CD4-positive, alpha-beta T cell treated with Interleukin-6 for 4 hours (primary cell): ENCODE measurements around the gene TRPV4.
"Not testable (repeated sequence)": the region's sequence is repeated elsewhere in the genome, so short reads cannot be mapped to it uniquely, and the experiment has no call there.

Experiments
- DNase-seq: peaks from one replicate; pipeline ENCODE4 v3.0.0-alpha.2; 2020; ENCODE audit warnings: mixed read lengths

Gene TRPV4

GRCh38 chr12:109833307-109834189 lies at the start of gene TRPV4:
Gene TRPV4 (minus strand): TSS chr12:109833398. CDS start chr12:109814796, 18,602 bp downstream.
- DNase-seq = no peak

- DNase-seq = no peak
These were observed 48.6 kb upstream of the TRPV4 start for GRCh38 chr12:109881752-109882151.

DNA sequence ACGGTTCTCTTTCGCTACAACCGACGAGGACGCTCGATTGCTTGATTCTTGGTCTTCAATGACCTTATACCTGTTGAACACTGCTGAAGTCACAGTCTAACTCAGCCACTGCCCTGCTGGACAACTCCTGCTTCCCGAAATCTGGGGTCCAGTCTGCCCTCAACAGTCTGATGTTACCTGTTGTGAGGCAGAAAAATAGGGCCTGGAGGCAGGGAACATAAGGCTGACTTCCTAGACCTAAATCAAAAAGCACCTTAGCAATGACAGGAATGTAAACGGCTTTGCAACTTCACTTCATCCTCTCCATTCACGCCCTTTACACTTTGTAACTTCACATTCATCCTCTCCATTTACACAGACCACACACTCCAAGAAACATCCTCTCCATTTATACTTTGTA lies 47.7 kb upstream of the TRPV4 start:
- DNase-seq = no peak

- peak; percentile 93 for DNase-seq
These were observed 47.1 kb upstream of the TRPV4 start, which contains the start of gene GLTP for GRCh38 chr12:109880043-109880931. Gene GLTP (minus strand): TSS chr12:109880541. CDS start chr12:109880374, 167 bp downstream.

- DNase-seq = no peak
These were observed 46.3 kb upstream of the TRPV4 start for GRCh38 chr12:109879351-109880042.

GRCh38 chr12:109878749-109879148 lies 45.6 kb upstream of the TRPV4 start:
- no peak for DNase-seq

- DNase-seq = no peak
These were observed 45.0 kb upstream of the TRPV4 start for GRCh38 chr12:109878247-109878625.

DNA sequence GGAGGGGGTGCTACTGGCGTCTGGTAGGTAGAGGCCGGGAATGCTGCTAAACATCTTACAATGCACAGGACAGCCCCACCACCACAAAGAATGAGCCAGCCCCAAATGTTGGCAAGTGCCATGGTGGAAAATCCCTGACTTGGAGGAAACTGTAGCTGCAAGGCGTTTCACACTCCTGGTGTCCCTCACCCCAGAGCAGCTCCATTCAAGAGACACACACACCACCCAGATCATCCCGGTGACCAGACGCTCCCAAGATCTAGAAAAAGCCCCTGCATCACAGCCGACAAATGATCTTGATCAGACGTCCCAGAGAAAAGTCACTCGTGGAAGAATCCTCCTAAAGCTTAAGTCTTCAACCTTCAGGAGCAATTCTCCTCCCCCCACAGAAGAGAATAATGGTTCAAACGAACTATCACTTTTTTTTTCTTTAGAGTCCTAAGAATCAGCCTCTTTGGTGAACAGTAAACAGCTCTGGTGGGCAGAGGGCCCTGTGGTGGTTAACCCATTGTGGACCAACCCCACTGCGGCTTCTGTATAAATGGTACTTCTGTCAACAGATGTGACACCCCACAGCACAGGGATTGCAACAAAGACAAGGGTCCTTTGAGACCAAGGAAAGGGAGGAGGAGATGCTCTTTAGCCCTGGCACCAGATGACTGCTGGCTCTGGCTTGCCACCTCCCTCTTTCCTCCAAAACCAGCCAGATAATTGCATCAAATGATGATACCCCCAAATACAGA lies 44.5 kb upstream of the TRPV4 start:
- DNase-seq = no peak

DNA sequence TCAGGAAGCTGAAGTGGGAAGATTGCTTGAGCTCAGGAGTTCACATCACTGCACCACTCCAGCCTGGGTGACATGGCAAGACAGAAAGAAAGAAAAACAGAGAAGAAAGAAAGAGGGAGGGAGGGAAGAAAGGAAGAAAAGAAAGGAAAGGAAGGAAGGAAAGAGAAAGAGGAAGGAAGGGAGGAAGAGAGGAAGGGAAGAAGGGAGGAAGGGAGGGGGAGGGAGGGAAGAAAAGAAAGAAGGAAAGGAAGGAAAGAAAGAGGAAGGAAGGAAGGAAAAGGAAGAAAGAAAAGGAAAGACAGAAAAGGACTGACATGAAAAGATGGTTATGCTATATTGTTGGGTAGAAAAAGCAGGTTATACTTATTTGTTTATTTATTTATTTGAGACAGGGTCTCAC lies 43.2 kb upstream of the TRPV4 start:
- DNase-seq = no peak

- no peak for DNase-seq
These were observed 42.5 kb upstream of the TRPV4 start for GRCh38 chr12:109875572-109876131.

DNA sequence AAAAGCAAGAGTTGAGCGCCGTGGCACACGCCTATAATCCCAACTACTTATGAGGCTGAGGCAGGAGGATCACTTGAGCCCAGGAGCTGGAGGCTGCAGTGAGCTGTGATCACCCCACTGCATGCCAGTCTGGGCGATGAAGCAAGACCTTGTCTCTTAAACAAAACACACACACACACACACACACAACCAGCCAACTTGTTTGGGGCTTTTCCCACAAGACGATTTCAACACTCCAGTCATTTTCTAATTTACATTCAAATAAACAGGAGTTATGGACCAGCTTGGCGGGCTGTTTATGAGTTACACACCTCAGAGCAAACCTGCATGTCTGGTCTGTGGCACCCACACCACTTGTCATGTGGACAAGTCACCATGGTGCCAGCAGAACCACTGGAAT lies 40.5 kb upstream of the TRPV4 start:
- no peak for DNase-seq

DNA sequence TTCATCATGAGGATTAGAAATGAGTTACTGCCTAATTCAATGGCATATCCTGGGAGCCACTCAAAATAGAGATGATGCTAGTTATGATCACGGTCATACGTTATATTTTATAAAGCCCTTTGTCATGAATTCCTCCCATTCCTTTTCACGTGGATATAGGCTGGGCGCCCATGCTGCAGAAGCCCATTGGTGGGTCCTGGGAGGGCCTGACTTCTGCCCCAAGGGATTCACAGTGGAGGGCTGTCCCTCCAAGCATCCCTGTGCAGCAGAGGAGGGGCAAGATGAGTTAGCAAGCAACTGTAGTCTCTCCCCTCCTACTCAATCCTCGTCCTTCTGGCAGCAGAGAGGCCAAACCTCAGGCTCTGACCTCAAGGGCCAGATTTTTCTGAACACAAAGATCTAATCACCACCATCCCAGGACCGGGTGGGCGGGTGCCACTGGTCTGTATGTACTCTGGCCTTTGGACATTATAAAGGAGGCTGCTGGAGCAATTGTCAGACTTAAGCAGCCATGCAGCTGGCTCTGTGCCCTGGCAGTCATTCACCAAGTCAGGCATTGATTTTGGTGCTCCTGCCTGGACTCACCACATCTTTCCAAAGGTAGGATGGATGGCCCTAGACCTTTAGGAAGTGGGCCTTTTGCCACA lies 38.6 kb upstream of the TRPV4 start:
- DNase-seq = no peak

- no peak for DNase-seq
These were observed 37.5 kb upstream of the TRPV4 start for GRCh38 chr12:109870648-109871047.

DNA sequence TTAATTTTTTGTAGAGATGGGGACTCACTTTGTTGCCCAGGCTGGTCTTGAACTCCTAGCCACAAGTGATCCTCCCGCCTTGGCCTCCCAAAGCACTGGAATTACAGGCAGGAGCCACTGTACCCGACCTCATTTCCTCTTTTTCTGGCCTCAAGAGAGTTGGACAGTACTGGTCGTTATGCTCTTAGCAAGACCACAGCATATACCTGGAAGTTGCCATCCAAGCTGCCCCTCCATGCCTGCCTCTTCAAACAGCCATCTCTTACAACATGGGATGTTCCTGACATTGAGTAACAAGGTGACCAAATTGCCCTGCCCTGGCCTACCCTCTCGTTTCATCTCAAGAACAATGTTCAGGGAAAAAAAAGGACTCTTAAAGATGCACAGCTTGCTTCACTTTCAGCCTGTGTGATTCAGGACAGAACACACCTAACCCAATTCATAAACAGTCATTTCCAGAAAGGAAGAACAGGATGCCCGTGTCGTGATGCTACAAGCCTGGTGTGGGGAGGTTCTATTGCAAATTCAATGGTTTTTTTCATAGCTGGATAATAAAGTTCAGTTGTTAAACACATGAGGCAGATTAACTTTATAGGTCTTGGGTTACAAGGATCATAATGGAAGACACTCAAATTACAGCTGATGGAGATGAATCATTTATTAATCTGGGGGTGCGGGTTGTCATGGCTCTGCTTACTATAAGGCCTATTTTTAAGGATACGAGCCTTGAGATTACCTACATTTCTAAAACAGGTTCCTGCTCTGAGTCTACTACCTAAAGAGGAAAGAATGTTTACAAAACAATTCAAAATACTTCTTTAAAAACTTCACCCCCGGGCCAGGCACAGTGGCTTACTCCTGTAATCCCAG lies 35.2 kb upstream of the TRPV4 start:
- no peak for DNase-seq

GRCh38 chr12:109864916-109865315 lies 31.7 kb upstream of the TRPV4 start:
- DNase-seq = no peak

DNA sequence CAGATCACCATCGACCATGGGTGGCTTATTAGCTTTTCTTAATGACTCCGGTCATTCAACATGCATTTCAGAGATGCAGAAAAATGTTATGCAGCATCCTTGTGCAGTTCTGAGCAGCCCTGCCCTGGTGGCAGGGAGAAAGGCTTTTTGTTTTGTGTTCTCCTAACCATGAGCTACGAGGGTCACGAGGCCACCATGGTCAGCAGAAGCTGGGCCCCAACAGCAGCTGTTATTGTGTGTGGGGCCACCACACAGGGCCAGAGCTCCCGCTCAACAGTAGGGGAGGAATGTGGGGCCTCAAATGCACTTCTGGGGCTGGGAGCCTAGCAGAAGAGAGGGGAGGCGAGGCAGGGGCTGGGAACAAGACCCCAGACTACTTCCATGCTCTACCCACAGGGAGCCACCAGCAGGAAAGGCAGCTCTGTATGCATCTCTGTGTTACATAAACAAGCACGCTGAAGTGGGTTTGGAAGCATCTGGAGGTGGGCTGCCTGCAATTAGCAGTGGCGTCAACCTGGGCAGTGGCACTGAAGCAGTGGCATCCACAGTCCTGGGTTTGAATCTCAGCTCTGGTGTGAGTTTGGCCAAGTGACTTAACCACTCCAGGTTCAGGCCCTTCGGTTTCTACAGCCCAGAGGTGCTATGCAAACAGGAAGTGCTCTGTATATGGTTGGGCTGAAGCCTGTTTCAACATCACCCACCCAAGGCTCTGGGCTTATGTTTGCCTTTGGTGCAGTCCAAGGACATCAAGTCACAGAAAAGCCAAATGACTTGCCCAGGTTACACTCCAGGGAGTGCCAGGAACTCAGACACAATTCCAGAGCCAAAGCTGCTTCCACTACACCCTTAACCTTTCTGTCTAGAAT lies 30.9 kb upstream of the TRPV4 start:
- no peak for DNase-seq

GRCh38 chr12:109862491-109862890 lies 29.3 kb upstream of the TRPV4 start:
- not testable (repeated sequence) for DNase-seq

DNA sequence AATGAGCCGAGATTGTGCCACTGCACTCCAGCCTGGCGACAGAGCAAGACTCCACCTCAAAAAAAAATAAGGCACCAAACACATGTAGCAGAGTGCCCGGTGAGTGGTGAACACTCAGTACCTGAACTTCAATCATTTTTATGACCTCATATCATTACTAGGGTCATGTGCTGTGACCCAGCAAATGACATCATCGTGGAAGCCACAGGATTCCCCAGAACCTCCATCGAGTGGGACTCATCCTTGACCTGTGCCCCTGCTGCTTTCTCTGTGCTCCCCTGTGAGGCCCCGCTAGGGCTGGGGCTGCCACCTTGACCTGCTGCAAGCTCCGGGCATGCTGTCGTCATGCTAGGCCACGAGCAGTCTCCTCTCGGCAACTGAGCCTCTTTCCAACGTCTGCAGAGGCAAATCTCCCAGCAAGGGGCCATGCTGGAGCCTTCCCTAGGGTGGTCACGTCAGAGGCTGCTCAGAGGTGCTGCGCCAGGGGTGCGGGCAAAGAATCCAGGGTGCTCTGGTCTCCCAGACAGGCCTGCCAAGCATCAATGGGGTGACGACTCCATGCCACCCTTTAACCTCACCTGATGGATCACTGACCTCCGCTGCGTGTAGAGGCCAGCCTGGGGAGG lies 28.6 kb upstream of the TRPV4 start:
- DNase-seq = no peak

- DNase-seq = no peak
These were observed 27.8 kb upstream of the TRPV4 start for GRCh38 chr12:109860977-109861376.
